C1 segment of cervical spinal cord (tissue), 14 donors: ENCODE measurements around the gene HDLBP.
"Not testable (repeated sequence)": the region's sequence is repeated elsewhere in the genome, so short reads cannot be mapped to it uniquely, and the experiment has no call there.

ENCODE experiments used
- DNase-seq, 14 donors: peaks; one replicate each; lab custom pipeline; 2025; lab: John Stamatoyannopoulos, UW

The HDLBP gene

GRCh38 chr2:241339839-241340630 lies 24.6 kb upstream of the HDLBP start:
- no peak for DNase-seq

- no peak for DNase-seq
These were observed 19.3 kb upstream of the HDLBP start for GRCh38 chr2:241334813-241335212.

GRCh38 chr2:241330616-241330981 lies 15.1 kb upstream of the HDLBP start:
- no peak for DNase-seq

- no peak for DNase-seq
These were observed 14.5 kb upstream of the HDLBP start for GRCh38 chr2:241329669-241330615.

- no peak for DNase-seq
These were observed 9.8 kb upstream of the HDLBP start for GRCh38 chr2:241325257-241325656.

GRCh38 chr2:241324775-241325174 lies 9.3 kb upstream of the HDLBP start:
- no peak for DNase-seq

GRCh38 chr2:241323778-241324177 lies 8.3 kb upstream of the HDLBP start:
- DNase-seq, result no peak

- no peak for DNase-seq
These were observed 6.4 kb upstream of the HDLBP start for GRCh38 chr2:241321886-241322285.

- DNase-seq, result no peak
These were observed 5.6 kb upstream of the HDLBP start for GRCh38 chr2:241321033-241321432.

- DNase-seq, result no peak
These were observed 4.9 kb upstream of the HDLBP start for GRCh38 chr2:241320394-241320793.

GRCh38 chr2:241318830-241319229 lies 3.4 kb upstream of the HDLBP start:
- not testable (repeated sequence) for DNase-seq

GRCh38 chr2:241317391-241317790 lies 1.9 kb upstream of the HDLBP start:
- no peak for DNase-seq

- no peak for DNase-seq
These were observed 1.4 kb upstream of the HDLBP start for GRCh38 chr2:241316825-241317224.

- DNase-seq, result peak in 11 of 14 donors; percentile 48 to 93 (median 85)
These were observed 583 bp upstream of the HDLBP start, which contains the start of gene SEPTIN2 for GRCh38 chr2:241315879-241316631. Gene SEPTIN2 (plus strand): TSS chr2:241315925. CDS start chr2:241324233, 8,308 bp downstream.

- no peak for DNase-seq
These were observed 1.0 kb downstream of the HDLBP start for GRCh38 chr2:241314226-241315092.

GRCh38 chr2:241313543-241314095 lies 1.9 kb downstream of the HDLBP start:
- no peak for DNase-seq

- no peak for DNase-seq
These were observed 3.4 kb downstream of the HDLBP start for GRCh38 chr2:241312082-241312481.

- no peak for DNase-seq
These were observed 4.4 kb downstream of the HDLBP start for GRCh38 chr2:241310917-241311566.

GRCh38 chr2:241309684-241310117 lies 5.8 kb downstream of the HDLBP start:
- peak in 1 of 14 donors; percentile 26 for DNase-seq
